ENCODE measurements around the gene HOXC4.

Gene HOXC4

DNA sequence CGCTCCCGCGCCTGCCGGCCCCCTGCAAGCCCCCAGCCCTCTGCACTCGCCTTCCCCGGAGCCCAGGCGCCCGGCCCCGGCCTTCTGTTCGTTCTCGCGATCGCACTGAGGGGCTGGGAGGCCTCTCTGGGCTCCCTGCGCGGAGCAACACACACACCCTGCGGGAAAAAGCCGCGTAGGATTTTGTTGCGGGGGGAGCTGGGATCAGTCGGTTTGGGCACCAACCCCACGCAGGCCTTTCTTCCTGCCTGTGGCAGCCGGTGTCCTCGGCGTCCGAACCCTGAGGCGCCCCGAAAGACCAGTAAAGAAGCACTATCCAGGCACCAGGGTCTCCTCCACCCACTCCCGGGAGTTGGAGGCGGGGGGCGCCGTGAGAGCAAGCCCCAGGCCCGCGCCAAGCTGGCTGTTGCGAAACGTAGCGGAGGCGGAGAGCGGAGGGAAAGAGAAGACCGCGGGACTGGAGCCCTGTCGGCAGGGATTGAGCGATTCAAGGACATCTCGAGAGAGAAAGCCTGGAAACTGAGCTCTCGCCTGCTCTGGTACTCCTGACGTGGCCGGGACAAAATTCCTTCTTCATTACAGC is 22.7 kb upstream of the HOXC4 start:
- H3K27ac Mint-ChIP-seq, result no peak overlapping the region
- peaks cover 16% of the 10 kb centered on the region for H3K4me1 Mint-ChIP-seq (ENCODE audit: low read depth)
- no peak for DNase-seq (ENCODE audit: low spot score)
- peaks cover 3% of the 10 kb centered on the region for H3K9me3 Mint-ChIP-seq
- no peaks in the 10 kb centered on the region for H3K36me3 Mint-ChIP-seq (ENCODE audit: low read depth)
- peaks cover 85% of the 10 kb centered on the region for H3K27me3 Mint-ChIP-seq (ENCODE audit: low read depth)
- no peak overlapping the region for H3K4me3 Mint-ChIP-seq

DNA sequence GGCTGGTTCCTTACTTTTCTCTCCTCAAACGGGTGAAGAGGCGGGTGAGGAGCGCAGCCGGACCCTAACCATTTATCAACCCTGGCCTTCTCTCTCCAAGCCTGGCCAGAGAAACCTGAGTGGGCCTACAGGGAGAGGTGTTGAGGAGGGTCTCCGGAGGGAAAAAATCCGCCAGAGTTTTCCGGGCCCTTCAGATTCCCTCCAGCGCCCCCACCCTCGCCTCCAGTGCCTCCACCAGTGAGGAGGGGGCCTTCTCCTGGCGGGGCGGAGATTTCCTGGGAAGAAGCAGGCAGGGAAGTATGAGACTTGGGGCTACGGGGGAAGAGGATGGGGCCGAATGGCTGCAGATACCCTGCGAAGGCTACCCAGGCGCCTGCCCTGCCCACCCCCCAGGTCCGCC is 22.2 kb upstream of the HOXC4 start:
- peaks cover 86% of the 10 kb centered on the region for H3K27me3 Mint-ChIP-seq (ENCODE audit: low read depth)
- no peak for DNase-seq (ENCODE audit: low spot score)
- peaks cover 16% of the 10 kb centered on the region for H3K4me1 Mint-ChIP-seq (ENCODE audit: low read depth)
- H3K36me3 Mint-ChIP-seq (ENCODE audit: low read depth), result no peaks in the 10 kb centered on the region
- no peak overlapping the region for H3K27ac Mint-ChIP-seq
- H3K4me3 Mint-ChIP-seq, result no peak overlapping the region
- H3K9me3 Mint-ChIP-seq, result peaks cover 3% of the 10 kb centered on the region

DNA sequence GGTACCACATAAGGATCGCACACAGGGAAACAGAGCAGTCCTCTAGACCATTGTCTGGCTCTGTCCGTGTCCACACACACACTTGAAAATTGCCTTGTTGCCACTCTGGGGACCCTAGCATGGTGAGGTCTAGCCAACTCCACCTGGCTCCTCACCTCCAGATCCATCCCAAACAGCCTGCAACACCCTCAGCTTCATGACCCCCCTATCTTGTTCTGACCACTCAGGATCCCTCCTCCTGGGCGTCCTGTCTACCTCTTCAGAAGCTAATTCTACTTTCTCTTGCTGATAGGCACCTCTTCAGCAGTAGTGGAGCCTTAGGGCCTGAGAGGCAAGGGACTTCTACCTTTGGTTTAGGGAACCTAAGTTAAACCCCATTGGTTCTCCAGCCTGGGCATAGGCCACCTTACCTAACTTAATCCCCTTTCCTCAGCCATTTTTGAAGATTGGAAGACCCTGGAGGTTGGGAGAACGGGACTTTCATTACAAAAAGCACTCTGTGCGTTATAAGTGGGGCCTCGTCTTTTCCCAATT is 21.5 kb upstream of the HOXC4 start:
- Mint-ChIP-seq H3K27me3 (ENCODE audit: low read depth) (peaks cover 86% of the 10 kb centered on the region), H3K4me1 (ENCODE audit: low read depth) (peaks cover 15% of the 10 kb centered on the region), H3K27ac (no peak overlapping the region), H3K4me3 (no peak overlapping the region), H3K36me3 (ENCODE audit: low read depth) (no peaks in the 10 kb centered on the region), H3K9me3 (peaks cover 3% of the 10 kb centered on the region)
- DNase-seq (ENCODE audit: low spot score), result no peak

DNA sequence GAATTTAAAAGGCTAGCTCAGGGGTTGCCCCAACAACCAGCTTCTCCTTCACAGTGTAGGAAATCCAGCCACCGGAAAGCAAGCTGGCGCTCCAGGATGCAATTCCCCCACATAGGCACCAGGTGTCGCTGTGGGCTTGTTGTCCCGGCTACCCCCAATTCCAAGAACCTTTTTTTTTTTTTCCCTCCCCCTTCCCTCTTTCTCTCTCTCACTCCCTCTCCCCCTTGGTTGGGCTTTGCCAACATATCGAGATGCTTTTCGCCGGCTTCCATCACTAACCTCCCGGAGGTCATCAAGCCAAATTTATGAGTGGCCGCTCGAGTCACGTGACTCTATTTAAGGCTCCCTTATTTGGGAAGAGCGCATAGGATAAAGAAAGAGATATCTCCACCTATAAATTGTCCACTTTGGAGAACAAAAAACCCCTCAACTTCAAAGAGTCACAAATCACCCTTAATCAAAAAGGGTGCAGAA is 21.0 kb upstream of the HOXC4 start, which contains the start of gene HOXC5:
Gene HOXC5, plus strand, starts transcription at position 424 of the 474 bp plus-strand sequence. CDS start 73 bp downstream, outside the sequence.
- Mint-ChIP-seq H3K27me3 (ENCODE audit: low read depth) (peaks cover 86% of the 10 kb centered on the region), H3K4me1 (ENCODE audit: low read depth) (peaks cover 15% of the 10 kb centered on the region), H3K36me3 (ENCODE audit: low read depth) (no peaks in the 10 kb centered on the region), H3K27ac (no peak within 1 kb of the TSS), H3K9me3 (peaks cover 3% of the 10 kb centered on the region), H3K4me3 (peak within 1 kb of the TSS; percentile 27)
- DNase-seq (ENCODE audit: low spot score), result peak; percentile 36

DNA sequence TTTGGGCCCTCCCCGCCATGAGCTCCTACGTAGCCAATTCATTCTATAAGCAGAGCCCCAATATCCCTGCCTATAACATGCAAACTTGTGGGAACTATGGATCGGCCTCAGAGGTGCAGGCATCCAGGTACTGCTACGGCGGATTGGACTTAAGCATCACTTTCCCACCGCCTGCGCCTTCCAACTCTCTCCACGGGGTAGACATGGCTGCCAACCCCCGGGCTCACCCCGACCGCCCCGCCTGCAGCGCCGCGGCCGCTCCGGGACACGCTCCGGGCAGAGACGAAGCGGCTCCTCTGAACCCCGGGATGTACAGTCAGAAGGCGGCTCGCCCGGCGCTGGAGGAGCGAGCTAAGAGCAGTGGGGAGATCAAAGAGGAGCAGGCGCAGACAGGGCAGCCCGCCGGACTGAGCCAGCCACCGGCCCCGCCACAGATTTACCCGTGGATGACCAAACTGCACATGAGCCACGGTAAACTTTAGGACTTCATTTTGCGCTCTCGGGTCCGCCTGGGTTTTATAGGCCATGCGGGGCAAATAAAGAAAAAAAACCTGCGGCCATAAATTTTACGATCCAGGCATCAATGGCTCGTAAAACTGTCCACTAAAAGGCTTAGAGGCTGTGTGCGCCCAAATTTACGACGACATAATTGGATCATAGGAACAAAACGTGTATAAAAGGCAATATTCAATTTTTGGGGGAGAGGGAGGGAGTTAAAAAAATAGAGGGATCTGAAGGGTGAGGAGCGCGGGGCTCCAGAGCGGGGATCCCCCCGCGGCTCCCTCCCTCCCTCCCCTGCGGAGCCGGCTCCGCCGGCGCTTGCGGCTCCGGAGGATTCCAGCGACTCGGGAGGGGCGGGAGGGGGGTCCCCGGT is 20.3 kb upstream of the HOXC4 start:
- peaks cover 86% of the 10 kb centered on the region for H3K27me3 Mint-ChIP-seq (ENCODE audit: low read depth)
- H3K4me1 Mint-ChIP-seq (ENCODE audit: low read depth), result peaks cover 15% of the 10 kb centered on the region
- peaks cover 3% of the 10 kb centered on the region for H3K9me3 Mint-ChIP-seq
- no peak for DNase-seq (ENCODE audit: low spot score)
- H3K27ac Mint-ChIP-seq, result no peak overlapping the region
- no peak overlapping the region for H3K4me3 Mint-ChIP-seq
- H3K36me3 Mint-ChIP-seq (ENCODE audit: low read depth), result no peaks in the 10 kb centered on the region

DNA sequence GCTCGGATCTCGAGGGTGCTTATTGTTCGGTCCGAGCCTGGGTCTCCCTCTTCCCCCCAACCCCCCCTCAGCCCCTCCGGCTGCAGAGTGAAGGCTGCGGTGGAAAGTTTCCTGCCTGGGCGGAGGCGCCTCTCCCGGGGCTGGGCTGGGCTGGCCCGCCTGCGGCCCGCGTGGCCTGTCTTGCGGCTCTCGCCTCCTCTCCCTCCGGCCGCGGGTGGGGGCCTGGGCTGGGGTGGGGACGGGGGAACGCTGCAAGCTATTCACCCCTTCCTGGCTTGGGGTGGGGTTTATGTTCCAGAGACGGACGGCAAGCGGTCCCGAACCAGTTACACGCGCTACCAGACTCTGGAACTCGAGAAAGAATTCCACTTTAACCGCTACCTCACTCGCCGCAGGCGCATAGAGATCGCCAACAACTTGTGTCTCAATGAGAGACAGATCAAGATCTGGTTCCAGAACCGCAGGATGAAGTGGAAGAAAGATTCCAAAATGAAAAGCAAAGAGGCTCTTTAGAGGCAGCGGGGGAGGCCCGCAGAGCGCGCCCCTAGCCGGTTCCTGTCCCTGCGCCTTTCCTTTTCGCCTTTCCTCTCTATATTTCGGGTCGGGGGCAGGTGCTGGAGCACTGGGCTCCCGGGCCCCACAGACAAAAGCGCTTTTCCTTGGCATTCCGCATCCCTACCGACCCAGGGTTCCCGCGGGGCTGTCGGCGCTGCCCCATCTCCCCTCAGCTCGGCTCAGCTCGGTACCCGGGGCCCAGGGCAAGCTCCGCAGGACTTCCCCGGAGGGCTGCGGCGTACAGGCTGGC is 19.5 kb upstream of the HOXC4 start:
- Mint-ChIP-seq H3K4me1 (ENCODE audit: low read depth) (peaks cover 11% of the 10 kb centered on the region), H3K27ac (no peak overlapping the region), H3K9me3 (peaks cover 3% of the 10 kb centered on the region), H3K4me3 (peak overlapping the region; percentile 24), H3K36me3 (ENCODE audit: low read depth) (no peaks in the 10 kb centered on the region), H3K27me3 (ENCODE audit: low read depth) (peaks cover 87% of the 10 kb centered on the region)
- no peak for DNase-seq (ENCODE audit: low spot score)

DNA sequence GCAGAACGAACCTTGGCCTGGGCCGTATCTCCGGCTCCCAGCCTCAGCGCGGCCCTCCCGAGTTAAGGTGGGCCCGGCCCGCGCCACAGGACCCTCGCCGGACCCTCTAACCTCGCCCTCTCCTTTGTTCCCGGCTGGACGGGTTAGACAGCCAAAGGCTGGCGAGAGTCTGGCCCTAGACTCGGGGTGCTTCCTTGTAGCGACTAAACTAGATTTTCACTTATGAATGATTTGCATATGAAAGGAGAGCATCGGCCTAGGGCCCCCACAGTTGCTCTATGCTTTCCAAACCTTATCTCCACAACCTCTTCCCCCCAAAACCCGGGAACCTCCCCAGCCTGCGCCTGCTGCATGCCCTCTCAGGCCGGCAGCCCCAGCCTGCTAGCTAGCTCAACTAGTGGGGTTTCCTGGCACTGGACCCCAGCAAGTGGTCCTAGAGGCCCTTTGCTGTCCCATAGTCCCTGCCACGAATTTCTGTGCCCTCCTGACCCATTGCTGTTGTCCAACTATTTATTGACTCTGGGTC is 18.8 kb upstream of the HOXC4 start:
- Mint-ChIP-seq H3K4me3 (no peak overlapping the region), H3K27ac (peak overlapping the region; percentile 65), H3K9me3 (peaks cover 3% of the 10 kb centered on the region), H3K4me1 (ENCODE audit: low read depth) (peaks cover 10% of the 10 kb centered on the region), H3K27me3 (ENCODE audit: low read depth) (peaks cover 88% of the 10 kb centered on the region), H3K36me3 (ENCODE audit: low read depth) (no peaks in the 10 kb centered on the region)
- no peak for DNase-seq (ENCODE audit: low spot score)

DNA sequence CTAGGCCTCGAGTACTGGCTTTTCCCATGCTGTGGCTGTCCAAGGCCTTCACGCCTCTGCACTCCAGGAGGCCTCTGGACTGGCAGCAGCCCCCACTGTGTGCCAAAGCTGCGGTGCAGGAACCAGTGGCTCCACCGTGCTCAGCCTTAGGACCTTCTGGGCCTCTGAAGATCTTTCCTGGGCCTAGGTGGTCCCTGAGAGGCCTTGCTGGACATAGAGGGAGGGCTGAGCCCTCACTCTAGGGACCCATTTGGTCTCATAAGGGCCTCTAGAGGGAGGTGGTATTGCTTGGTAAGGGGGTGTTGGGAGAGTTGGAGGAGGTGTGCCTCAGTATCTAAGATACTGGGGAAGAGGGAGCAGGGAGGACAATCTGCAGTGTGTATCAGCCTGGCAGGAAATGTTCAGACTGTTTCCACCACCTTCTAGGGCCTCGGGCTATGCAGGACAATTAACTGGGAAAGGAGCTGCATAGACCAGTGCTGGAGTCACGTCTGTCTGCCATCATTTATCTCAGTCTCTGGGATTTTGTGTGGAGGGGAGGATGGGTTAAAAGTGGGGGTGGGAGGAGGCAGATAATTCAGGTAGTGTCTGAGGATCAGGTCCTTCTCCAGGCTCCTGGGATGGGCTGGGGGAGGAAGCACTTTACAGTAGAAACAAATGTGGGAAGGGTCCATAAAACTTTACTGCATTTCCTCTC is 17.9 kb upstream of the HOXC4 start:
- Mint-ChIP-seq H3K4me3 (no peak overlapping the region), H3K27me3 (ENCODE audit: low read depth) (peaks cover 90% of the 10 kb centered on the region), H3K27ac (no peak overlapping the region), H3K36me3 (ENCODE audit: low read depth) (no peaks in the 10 kb centered on the region), H3K9me3 (peaks cover 3% of the 10 kb centered on the region), H3K4me1 (ENCODE audit: low read depth) (peaks cover 10% of the 10 kb centered on the region)
- no peak for DNase-seq (ENCODE audit: low spot score)

DNA sequence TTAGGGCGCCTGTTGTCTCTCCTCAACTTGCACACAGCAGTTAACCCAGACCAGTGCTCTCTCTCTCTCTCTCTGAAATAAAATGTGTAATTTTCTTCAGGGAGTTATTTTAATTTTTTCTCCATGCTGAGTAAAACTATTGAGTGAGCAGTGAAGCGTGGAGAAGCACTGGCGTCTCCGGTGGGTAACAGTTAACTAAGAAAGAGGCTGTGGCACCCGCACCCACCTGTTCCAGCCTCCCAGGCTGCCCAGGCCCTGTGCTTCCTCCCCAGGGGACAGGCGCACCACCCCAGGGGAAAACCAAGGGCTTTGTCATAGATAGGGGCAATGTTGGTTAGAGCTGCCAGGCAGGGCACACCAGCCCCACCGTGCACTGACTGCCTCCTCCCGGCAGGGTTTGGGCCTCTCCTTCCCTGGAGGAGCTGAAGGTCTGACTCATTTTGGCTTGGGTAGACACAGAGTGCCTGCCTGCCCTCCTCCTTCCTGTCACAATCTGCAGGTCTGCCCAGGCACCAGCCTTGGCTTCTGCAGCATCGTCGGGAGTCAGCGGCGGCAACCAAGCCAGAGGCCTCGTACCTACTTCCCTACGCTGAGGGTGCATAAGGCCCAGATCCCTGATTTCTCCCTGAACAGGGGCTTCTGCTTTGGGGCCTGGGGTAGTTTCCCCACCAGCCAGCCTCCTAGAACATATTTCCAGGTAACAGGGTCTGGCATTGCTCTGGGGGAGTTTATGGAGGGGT is 16.8 kb upstream of the HOXC4 start:
- no peak overlapping the region for H3K4me3 Mint-ChIP-seq
- H3K9me3 Mint-ChIP-seq, result peaks cover 3% of the 10 kb centered on the region
- H3K27me3 Mint-ChIP-seq (ENCODE audit: low read depth), result peaks cover 84% of the 10 kb centered on the region
- no peak overlapping the region for H3K27ac Mint-ChIP-seq
- H3K4me1 Mint-ChIP-seq (ENCODE audit: low read depth), result peaks cover 10% of the 10 kb centered on the region
- DNase-seq (ENCODE audit: low spot score), result no peak
- H3K36me3 Mint-ChIP-seq (ENCODE audit: low read depth), result no peaks in the 10 kb centered on the region

DNA sequence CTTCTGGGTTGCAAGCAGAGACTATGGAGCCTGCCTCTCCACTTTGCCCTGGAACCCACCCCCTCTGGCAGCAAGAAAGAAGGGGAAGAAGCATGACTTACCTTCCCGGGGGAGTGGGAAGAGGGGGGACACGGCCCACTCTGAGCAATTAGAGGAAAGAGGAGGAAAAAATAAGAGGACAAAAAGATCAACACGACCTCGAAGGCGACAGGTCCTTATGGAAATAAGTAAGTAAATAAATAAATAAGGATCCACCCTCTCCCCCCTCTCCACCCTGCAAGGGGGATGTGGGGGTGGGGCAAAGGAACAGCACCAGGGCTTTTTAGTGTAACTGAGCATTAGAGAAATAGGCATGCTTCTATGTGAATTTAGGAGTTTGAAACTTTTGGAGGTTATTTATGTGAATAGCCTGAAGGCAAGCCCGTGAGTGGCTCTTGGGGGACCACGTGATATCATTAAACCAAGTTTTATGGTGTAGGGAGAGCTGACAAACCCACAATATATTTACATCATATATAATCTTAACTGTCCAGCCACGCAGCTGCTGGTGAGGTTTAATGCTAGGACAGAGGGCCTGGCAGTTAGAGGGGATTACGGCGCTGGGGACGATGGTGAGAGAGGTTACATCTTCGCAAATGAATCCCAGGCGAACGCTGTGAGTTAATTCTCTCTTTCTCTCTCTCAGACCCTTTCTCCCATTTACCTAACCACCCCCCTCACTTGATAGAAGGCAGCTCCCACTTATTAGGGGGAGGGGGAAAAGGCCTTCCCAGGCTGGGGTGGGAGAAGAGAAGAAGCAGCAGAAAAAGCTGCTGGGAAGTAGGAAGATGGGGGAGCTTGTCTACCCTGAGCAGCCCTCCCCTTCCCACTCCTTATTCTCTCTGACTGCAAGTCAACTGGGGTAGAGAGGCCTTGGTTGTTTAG is 16.0 kb upstream of the HOXC4 start:
- DNase-seq (ENCODE audit: low spot score), result no peak
- H3K27me3 Mint-ChIP-seq (ENCODE audit: low read depth), result peaks cover 84% of the 10 kb centered on the region
- no peak overlapping the region for H3K4me3 Mint-ChIP-seq
- H3K27ac Mint-ChIP-seq, result no peak overlapping the region
- H3K36me3 Mint-ChIP-seq (ENCODE audit: low read depth), result no peaks in the 10 kb centered on the region
- H3K9me3 Mint-ChIP-seq, result peaks cover 3% of the 10 kb centered on the region
- peaks cover 10% of the 10 kb centered on the region for H3K4me1 Mint-ChIP-seq (ENCODE audit: low read depth)

DNA sequence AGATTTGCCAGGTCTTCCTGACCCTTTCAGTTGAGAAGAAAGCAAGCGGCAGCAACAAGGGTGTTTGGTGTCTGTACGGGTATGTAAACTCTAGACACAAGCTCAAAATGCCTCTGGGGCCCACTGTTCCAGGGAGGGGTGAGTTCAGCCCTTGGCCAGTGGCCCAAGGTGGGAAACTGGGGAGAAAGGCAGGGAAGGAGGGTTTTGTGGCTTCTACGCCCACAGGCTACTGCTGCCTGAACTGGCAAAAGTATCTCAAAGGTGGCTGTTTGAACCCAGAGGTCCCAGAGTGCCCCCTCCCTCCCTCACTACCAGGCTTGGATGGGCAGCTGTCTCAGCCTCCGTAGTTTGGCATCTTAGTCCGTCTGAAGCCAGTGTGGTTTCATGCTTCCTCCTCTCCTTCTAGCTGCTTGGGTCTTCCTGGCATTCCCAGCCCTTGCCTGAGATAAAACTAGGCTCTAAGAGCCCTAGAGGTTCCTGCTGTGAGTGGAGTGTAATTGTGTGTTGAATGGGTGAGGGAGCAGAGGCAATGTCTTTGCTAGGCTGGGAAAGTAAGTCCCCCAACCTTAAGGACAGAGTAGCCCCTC is 15.3 kb upstream of the HOXC4 start:
- peaks cover 7% of the 10 kb centered on the region for H3K4me1 Mint-ChIP-seq (ENCODE audit: low read depth)
- no peak overlapping the region for H3K4me3 Mint-ChIP-seq
- DNase-seq (ENCODE audit: low spot score), result no peak
- H3K9me3 Mint-ChIP-seq, result no peaks in the 10 kb centered on the region
- no peak overlapping the region for H3K27ac Mint-ChIP-seq
- no peaks in the 10 kb centered on the region for H3K36me3 Mint-ChIP-seq (ENCODE audit: low read depth)
- peaks cover 84% of the 10 kb centered on the region for H3K27me3 Mint-ChIP-seq (ENCODE audit: low read depth)

Measured in T-helper 2 cell treated with Interferon-gamma antibody and Interleukin-4, amounts not matched to agents 5 μg/mL and 100 μg/mL, for 36 hours (primary cell).